ENCODE data around the gene TRPV5. TPM values are rescaled to one million over a fixed set of nuclear protein-coding genes. Genes with fewer than 3 reads are reported as not detected.

The TRPV5 gene
- total and polyA plus RNA-seq, 2 experiments from 2014 or later, result not detected

DNA sequence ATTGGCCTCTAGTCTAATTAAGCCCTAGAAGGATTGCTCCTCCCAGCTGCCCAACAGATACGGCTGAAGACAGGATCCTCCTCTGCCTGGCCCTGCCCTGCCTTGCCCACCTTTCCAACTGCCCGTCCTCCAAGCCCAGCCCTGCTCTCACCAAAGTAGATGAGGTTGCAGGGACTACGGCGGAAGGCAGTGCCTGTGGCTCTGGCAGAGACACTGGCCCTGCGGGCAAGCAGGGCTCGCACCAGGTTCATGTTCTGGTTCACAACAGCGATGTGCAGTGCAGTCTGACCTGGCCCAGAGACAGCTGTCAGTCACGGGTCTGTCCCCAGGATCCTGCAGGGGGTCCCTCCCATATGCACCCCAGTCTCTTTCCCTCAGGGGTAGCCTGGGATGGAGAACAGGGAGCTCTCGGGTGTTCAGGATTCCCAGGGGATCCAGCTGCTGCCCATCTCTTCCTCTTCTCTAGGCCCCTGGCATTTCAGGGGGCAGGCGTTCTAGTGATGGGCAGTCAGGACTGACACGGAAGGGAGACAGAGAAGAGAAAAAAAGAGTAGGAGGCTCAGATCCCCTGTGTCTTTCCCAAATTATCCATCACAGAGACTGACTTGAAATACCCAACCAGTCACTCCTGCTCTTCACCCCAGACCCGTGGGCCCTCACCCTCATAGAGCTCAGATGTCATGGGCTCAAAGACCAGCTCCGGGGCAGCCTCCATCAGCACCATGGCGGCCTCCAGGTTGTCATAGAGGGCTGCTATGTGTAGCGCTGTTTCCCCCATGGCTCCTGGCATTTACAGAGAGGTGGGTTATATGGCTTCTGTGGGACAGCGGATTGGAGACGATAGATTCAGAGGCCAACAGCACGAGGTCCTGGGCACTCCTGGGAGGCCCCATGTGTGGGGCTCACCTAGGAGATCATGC is 56.3 kb downstream of the TRPV5 start:
- Histone ChIP-seq H3K9me3 (ENCODE audit: low read depth) (no peaks in the 10 kb centered on the region), H3K79me2 (ENCODE audit: insufficient read depth) (no peaks in the 10 kb centered on the region), H3K4me3 (no peak overlapping the region), H3K27ac (no peak overlapping the region), H2AFZ (no peak overlapping the region), H3F3A (ENCODE audit: insufficient read depth) (no peaks in the 10 kb centered on the region), H3K36me3 (ENCODE audit: low read depth) (no peaks in the 10 kb centered on the region), H4K20me1 (ENCODE audit: insufficient read depth) (no peaks in the 10 kb centered on the region), H3K4me1 (ENCODE audit: insufficient read depth) (no peaks in the 10 kb centered on the region), H3K27me3 (replicated peaks; ENCODE audit: insufficient read depth) (peaks cover 22% of the 10 kb centered on the region), H3K9me2 (ENCODE audit: insufficient read depth) (no peaks in the 10 kb centered on the region), H3K9ac (no peak overlapping the region), H3K4me2 (ENCODE audit: unreplicated experiment) (no peak overlapping the region)
- in situ Hi-C loops (cut with MboI), result loop anchor here (10.0 kb wide), 1 partner anchor 338 kb away; no protein-coding TSS in a partner anchor
- 48 to 51% methylated on average over 18 of the region's 18 CpGs for WGBS, 2 experiments (ENCODE audit: low coverage in 1 of 2, low lambda C conversion rate in 2 of 2, missing lambda C conversion rate in 2 of 2)
- TF ChIP-seq EZH2 (IDR thresholded peaks at IDR 0.05; ENCODE audit: insufficient read depth, poor library complexity, severe bottlenecking) (no peak), EZH2phosphoT487 (IDR thresholded peaks at IDR 0.05; ENCODE audit: insufficient read depth, low read depth) (no peak)
- DNase-seq, result no peak

DNA sequence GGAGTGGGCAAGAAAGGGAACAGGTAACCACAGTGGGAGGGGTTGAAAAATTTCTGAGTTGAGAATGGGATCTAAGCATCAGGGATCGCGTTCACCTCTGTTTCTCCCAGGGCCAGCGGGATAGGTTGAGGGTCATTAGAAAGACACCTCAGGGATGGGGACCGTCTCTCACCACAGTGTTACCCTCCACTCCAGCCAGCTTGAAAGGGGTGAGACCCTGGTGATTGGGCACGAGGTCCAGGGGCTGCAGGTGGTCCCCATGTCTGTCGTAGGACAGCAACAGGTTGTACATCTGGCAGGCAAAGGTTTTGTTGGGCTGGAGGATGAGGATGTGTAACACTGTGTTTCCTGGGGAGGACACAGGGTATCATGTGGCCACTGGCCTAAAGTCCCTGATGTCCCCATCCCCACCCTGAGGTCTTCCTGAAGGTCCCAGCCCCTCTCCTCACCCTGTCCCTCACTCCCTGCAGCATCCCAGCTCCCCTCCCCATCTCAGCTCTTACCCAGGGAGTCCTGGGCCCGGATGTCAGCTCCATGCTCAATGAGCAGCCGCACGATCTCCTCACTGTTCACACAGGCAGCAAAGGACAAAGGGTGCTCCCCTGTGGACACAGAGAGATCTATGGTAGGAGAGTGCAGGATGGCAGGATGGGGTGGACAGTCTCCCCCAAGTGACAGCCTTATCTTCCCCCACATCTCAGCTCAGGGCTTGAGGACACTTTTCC is 57.1 kb downstream of the TRPV5 start:
- H3K9me2 ChIP-seq (ENCODE audit: insufficient read depth), result no peaks in the 10 kb centered on the region
- WGBS, 2 experiments (ENCODE audit: low coverage in 1 of 2, low lambda C conversion rate in 2 of 2, missing lambda C conversion rate in 2 of 2), result 37 to 46% methylated on average over 9 of the region's 9 CpGs
- TF ChIP-seq EZH2phosphoT487 (IDR thresholded peaks at IDR 0.05; ENCODE audit: insufficient read depth, low read depth), result no peak
- TF ChIP-seq EZH2 (IDR thresholded peaks at IDR 0.05; ENCODE audit: insufficient read depth, poor library complexity, severe bottlenecking), result no peak
- H3K4me3 ChIP-seq, result no peak overlapping the region
- H3K4me2 ChIP-seq (ENCODE audit: unreplicated experiment), result no peak overlapping the region
- no peak overlapping the region for H2AFZ ChIP-seq
- no peaks in the 10 kb centered on the region for H3F3A ChIP-seq (ENCODE audit: insufficient read depth)
- H3K27ac ChIP-seq, result no peak overlapping the region
- no peaks in the 10 kb centered on the region for H3K79me2 ChIP-seq (ENCODE audit: insufficient read depth)
- H3K9ac ChIP-seq, result no peak overlapping the region
- H3K4me1 ChIP-seq (ENCODE audit: insufficient read depth), result no peaks in the 10 kb centered on the region
- H3K36me3 ChIP-seq (ENCODE audit: low read depth), result no peaks in the 10 kb centered on the region
- peaks cover 18% of the 10 kb centered on the region for H3K27me3 ChIP-seq (replicated peaks; ENCODE audit: insufficient read depth)
- H4K20me1 ChIP-seq (ENCODE audit: insufficient read depth), result no peaks in the 10 kb centered on the region
- no peak for DNase-seq
- no peaks in the 10 kb centered on the region for H3K9me3 ChIP-seq (ENCODE audit: low read depth)
- in situ Hi-C loops (cut with MboI), result loop anchor here (10.0 kb wide), 1 partner anchor 338 kb away; no protein-coding TSS in a partner anchor

DNA sequence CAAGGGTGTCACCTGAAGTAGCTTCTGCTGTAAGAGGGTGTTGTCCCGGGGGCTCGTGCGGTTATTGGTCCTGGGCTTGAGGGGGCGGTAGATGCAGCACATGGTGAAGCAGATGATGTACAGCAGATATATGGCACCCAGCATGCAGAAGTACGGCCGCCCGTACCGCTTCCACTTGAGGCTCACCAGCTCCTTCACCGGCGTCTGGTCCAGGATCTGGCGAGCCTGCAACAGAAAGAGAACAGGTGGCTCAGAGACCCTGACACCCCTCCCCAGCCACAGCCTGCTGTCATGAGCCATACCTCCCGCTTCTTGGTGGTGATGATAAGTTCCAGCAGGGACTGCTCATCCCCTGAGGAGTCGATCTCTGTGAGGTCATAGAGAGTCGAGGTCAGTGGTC is 58.1 kb downstream of the TRPV5 start:
- Histone ChIP-seq H3K4me3 (no peak overlapping the region), H3K9ac (no peak overlapping the region), H3K27ac (no peak overlapping the region), H3K79me2 (ENCODE audit: insufficient read depth) (no peaks in the 10 kb centered on the region), H3K9me2 (ENCODE audit: insufficient read depth) (no peaks in the 10 kb centered on the region), H3F3A (ENCODE audit: insufficient read depth) (no peaks in the 10 kb centered on the region), H4K20me1 (ENCODE audit: insufficient read depth) (no peaks in the 10 kb centered on the region), H3K9me3 (ENCODE audit: low read depth) (no peaks in the 10 kb centered on the region), H3K4me2 (ENCODE audit: unreplicated experiment) (no peak overlapping the region), H3K36me3 (ENCODE audit: low read depth) (no peaks in the 10 kb centered on the region), H3K27me3 (replicated peaks; ENCODE audit: insufficient read depth) (peaks cover 14% of the 10 kb centered on the region), H3K4me1 (ENCODE audit: insufficient read depth) (no peaks in the 10 kb centered on the region), H2AFZ (no peak overlapping the region)
- DNase-seq, result no peak
- 58 to 60% methylated on average over 11 to 14 of the region's 14 CpGs for WGBS, 2 experiments (ENCODE audit: low coverage in 1 of 2, low lambda C conversion rate in 2 of 2, missing lambda C conversion rate in 2 of 2)
- in situ Hi-C loops (cut with MboI), result loop anchor here (10.0 kb wide), 1 partner anchor 339 kb away; no protein-coding TSS in a partner anchor
- TF ChIP-seq EZH2 (IDR thresholded peaks at IDR 0.05; ENCODE audit: insufficient read depth, poor library complexity, severe bottlenecking) (no peak), EZH2phosphoT487 (IDR thresholded peaks at IDR 0.05; ENCODE audit: insufficient read depth, low read depth) (no peak)

DNA sequence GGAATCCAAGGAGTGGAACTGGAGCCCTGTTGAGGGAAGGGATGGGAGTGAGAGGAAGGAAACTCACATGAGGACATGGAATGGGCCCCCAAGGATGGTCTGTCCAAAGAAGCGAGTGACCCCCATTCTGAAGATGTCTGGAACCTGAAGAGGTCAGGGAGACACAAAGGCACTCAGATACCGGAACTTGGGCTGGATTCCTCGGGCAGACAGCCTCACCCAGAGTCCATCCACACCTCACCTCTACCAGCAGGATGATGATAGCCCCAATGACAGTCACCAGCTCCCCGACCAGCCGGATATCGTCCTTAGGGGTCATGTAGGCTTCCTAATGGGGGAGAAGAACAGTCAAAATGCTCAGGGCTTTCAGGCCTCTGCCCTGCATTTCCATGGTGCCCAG is 58.7 kb downstream of the TRPV5 start:
- H3K4me1 ChIP-seq (ENCODE audit: insufficient read depth), result no peaks in the 10 kb centered on the region
- H3K4me2 ChIP-seq (ENCODE audit: unreplicated experiment), result no peak overlapping the region
- no peaks in the 10 kb centered on the region for H3K79me2 ChIP-seq (ENCODE audit: insufficient read depth)
- no peak for DNase-seq
- TF ChIP-seq EZH2 (IDR thresholded peaks at IDR 0.05; ENCODE audit: insufficient read depth, poor library complexity, severe bottlenecking), result no peak
- no peak for TF ChIP-seq EZH2phosphoT487 (IDR thresholded peaks at IDR 0.05; ENCODE audit: insufficient read depth, low read depth)
- H3K27ac ChIP-seq, result no peak overlapping the region
- H4K20me1 ChIP-seq (ENCODE audit: insufficient read depth), result no peaks in the 10 kb centered on the region
- H3K36me3 ChIP-seq (ENCODE audit: low read depth), result no peaks in the 10 kb centered on the region
- H3K4me3 ChIP-seq, result no peak overlapping the region
- in situ Hi-C loops (cut with MboI), result loop anchor here (10.0 kb wide), 1 partner anchor 340 kb away; no protein-coding TSS in a partner anchor
- no peak overlapping the region for H3K9ac ChIP-seq
- peaks cover 14% of the 10 kb centered on the region for H3K27me3 ChIP-seq (replicated peaks; ENCODE audit: insufficient read depth)
- H3K9me3 ChIP-seq (ENCODE audit: low read depth), result no peaks in the 10 kb centered on the region
- WGBS, 2 experiments (ENCODE audit: low coverage in 1 of 2, low lambda C conversion rate in 2 of 2, missing lambda C conversion rate in 2 of 2), result 57 to 65% methylated on average over 6 of the region's 6 CpGs
- no peak overlapping the region for H2AFZ ChIP-seq
- H3F3A ChIP-seq (ENCODE audit: insufficient read depth), result no peaks in the 10 kb centered on the region
- no peaks in the 10 kb centered on the region for H3K9me2 ChIP-seq (ENCODE audit: insufficient read depth)
